ENCODE measurements around the gene MYT1.
"Not testable (repeated sequence)": the region's sequence is repeated elsewhere in the genome, so short reads cannot be mapped to it uniquely, and the experiment has no call there.

MYT1 gene

GRCh38 chr20:64164123-64164836 is at the start of gene MYT1:
Gene MYT1, plus strand, starts transcription at chr20:64164452. Its CDS starts 34,410 bp downstream, at chr20:64198862.
- peak; percentile 95 for FAIRE-seq

- no peak for FAIRE-seq
These were observed 48.9 kb upstream of the MYT1 start for GRCh38 chr20:64115171-64115911.

DNA sequence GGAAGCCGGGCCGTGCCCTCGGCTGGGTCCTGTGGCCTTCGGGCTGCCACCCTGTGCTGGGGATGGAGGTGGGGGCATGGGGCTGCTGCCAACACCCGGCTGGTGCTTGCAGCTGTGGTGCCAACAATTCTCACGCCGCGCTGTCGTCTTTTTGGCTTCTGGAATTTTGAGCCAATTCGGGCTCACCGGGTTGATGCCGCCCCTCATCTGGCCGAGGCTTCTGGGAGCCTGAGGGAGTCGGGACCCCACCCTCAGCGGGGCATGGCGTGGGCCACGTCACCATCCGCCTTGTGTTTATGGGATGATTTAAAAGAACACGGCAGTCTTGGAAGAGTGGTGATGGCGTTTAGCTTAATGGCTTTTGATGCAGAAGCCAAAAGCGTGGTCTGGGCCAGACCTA is 48.2 kb upstream of the MYT1 start:
- no peak for FAIRE-seq

DNA sequence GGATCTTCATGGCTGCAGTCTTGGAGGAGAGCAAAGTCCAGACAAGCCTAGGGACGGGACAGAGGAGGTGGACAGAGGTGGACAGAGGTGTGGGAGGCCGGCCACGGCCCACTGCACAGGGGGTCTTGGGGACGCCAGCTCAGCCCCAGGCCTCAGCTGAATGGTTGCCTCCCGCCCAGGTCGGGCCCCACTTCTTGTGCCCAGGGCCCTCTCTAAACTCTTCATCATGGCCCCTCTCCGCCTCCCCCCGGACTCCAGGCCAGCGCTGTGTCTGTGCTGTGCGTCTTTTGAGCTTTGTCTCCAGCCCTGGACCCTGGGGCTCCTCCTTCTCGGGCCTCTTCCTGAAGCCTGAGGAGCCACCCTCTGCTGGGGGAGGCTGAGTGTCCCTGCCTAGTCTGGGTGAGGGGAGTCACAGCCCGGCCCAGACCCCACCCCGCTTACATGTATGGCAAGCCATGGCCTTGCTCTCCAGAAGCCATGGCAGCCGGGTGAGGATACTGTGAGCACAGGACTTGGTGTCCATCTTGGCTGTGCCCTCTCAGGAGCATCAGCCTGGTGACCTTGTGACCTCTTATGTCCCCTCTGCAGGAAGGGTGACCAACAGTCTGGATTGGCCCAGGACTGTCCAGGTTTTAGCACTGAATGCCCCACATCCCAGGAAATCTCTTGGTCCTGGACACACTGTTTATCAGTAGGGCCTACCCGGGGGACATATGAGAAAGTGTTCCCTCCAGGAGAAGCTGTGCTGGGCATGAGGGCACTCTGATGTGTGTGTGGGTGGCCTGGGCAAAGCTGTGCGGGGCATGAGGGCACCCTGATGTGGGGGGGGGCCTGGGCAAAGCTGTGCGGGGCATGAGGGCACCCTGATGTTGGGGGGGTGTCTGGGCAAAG is 47.5 kb upstream of the MYT1 start:
- no peak for FAIRE-seq

DNA sequence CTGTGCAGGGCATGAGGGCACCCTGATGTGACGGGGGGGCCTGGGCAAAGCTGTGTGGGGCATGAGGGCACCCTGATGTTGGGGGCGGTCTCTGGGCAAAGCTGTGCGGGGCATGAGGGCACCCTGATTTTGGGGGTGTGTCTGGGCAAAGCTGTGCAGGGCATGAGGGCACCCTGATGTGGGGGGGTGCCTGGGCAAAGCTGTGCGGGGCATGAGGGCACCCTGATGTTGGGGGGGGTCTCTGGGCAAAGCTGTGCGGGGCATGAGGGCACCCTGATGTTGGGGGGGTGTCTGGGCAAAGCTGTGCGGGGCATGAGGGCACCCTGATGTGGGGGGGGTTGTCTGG is 46.8 kb upstream of the MYT1 start:
- FAIRE-seq: not testable (repeated sequence)

GRCh38 chr20:64119301-64119680 is 45.0 kb upstream of the MYT1 start:
- FAIRE-seq: no peak

- FAIRE-seq: no peak
These were observed 44.4 kb upstream of the MYT1 start for GRCh38 chr20:64119681-64120341.

DNA sequence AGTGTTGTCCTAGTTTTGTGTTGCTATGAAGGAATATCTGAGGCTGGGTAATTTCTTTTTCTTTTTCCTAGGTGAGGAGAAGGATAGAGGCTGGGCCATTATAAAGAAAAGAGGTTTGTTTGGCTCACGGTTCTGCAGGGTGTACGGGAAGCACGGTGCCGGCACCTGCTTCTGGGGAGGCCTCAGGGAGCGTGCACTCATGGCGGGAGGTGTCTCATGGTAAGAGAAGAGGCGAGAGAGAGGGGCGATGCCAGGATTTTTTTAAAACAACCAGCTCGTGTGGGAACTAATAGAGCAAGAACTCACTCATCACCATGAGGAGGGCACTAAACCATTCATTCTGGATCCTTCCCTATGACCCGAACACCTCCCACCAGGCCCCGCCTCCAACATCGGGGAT is 42.7 kb upstream of the MYT1 start:
- no peak for FAIRE-seq

- not testable (repeated sequence) for FAIRE-seq
These were observed 41.3 kb upstream of the MYT1 start for GRCh38 chr20:64122927-64123326.

DNA sequence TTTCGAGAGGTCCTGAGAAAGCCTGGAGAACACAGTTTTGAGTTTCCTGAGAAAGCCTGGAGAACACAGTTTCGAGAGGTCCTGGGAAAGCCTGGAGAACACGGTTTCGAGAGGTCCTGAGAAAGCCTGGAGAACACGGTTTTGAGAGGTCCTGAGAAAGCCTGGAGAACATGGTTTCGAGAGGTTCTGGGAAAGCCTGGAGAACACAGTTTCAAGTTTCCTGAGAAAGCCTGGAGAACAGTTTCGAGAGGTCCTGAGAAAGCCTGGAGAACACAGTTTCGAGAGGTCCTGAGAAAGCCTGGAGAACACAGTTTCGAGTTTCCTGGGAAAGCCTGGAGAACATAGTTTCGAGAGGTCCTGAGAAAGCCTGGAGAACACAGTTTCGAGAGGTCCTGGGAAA is 40.7 kb upstream of the MYT1 start:
- not testable (repeated sequence) for FAIRE-seq

DNA sequence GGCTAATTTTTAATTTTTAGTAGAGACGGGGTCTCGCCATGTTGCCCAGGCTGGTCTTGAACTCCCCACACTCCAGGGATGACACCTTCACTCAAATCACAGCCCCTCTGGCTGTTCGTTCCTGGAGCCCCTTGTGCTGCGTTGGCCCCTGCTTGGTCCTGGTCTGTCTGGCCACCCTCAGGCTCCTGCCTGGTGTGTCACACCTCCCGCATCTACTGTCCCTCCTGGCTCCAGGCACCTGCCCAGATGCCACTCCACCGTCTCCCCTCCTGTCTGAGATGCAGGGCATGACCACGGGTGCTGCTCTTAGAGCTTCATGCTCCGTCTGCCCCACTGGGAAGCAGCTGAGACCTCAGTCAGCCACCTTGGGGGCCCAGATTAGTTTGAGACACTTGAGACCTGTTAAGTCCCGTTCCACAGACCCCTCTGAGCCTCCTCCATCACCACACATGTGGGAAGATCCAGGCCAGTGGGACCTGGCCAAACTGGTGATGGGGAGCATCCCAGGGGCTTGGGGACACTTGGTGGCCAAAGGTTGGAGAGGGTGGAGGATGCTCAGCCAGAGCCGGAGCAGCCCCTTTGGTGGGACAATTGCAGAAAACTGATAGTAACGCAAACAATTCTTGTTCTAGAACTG is 35.0 kb upstream of the MYT1 start:
- no peak for FAIRE-seq

- no peak for FAIRE-seq
These were observed 34.0 kb upstream of the MYT1 start for GRCh38 chr20:64130271-64130670.

GRCh38 chr20:64130876-64131275 is 33.4 kb upstream of the MYT1 start:
- no peak for FAIRE-seq

DNA sequence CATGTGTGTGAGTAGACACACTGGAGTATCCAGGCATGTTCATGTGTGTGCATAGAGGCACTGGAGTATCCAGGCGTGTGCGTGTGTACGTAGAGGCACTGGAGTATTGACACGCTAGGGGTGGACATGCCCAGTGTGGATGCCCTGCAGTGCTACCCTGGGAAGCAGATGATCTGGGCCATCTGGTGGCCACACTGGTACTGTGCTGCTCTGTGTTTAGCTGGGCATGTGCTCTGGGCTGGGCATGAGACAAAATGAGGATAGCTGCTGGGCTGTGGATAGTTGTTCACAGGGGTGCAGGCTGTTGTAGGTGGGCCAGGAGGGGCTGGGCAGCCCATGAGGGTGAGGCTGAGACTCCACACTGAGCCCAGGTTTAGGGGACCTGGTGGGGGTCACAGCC is 32.8 kb upstream of the MYT1 start:
- FAIRE-seq: no peak

DNA sequence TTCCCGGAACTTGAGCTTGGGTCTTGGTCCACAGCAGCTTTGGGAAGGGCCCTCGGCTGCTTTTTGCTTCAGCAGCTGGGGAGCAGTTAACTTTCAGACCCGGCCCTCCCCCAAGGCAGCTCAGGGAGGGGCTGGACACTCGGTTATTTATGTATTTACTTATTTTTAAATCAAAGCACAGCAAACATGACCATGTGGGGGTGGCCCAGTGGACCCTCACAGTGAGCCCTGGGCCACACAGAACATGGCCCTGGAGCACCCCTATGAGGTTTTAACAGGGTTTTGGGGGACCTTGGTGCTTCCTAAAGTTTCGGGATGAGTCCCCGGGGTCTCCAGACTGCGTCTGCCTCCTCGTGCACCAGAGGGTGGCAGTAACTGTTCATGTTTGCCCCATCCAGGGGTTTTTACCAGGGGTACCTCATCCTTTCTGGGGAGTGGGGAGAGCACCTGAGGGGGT is 30.3 kb upstream of the MYT1 start:
- FAIRE-seq: no peak

- FAIRE-seq: not testable (repeated sequence)
These were observed 29.5 kb upstream of the MYT1 start for GRCh38 chr20:64134744-64135143.

- no peak for FAIRE-seq
These were observed 28.1 kb upstream of the MYT1 start for GRCh38 chr20:64136004-64136710.

DNA sequence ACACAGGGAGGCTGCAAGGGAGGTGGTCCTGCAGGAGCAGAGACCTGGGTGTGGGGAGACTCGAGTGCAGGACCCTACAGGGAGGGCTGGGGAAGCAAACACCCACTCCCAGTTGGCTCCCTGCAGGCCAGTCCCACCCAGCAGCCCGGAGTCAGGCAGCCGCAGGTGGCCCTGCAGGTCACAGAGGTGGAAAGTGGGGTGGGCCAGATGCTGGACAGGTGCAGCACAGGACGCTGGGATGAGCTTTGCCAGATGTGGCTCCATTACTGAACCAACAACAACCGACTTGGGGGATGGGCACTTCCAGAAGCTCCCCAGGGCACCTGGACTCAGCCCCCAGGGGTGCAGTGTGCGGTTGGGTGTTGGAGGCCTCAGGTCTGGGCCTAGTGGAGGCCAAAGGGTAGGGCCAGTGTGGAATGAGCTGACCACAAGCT is 26.6 kb upstream of the MYT1 start:
- no peak for FAIRE-seq

DNA sequence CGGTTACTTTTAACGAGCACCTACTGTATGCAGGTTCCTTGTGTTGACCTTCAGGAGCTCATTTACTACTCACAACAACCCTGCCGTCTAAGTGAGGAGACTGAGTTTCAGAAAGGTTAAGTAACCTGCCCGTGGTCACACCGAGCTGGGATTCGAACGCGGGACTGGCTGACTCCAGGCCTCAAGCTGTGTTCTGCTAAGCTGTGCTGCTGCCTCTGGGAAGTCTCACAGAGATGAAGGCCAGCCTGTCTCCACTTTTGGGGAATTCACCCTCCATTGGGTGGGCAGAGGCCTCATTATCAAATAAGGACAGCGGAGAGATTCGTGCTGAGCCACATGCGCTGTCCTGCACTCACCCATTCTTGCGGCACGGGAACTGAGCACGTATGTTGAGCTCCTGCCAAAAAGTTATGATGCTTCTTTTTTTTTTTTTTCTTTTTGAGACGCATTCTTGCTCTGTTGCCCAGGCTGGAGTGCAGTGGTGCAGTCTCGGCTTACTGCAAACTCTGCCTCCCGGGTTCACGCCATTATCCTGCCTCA is 25.9 kb upstream of the MYT1 start:
- FAIRE-seq: no peak

GRCh38 chr20:64139199-64140060 is 24.8 kb upstream of the MYT1 start:
- FAIRE-seq: no peak
